Measurements from ENCODE around the gene TLNRD1.
"Not testable (repeated sequence)": the region's sequence is repeated elsewhere in the genome, so short reads cannot be mapped to it uniquely, and the experiment has no call there.

Gene TLNRD1

DNA sequence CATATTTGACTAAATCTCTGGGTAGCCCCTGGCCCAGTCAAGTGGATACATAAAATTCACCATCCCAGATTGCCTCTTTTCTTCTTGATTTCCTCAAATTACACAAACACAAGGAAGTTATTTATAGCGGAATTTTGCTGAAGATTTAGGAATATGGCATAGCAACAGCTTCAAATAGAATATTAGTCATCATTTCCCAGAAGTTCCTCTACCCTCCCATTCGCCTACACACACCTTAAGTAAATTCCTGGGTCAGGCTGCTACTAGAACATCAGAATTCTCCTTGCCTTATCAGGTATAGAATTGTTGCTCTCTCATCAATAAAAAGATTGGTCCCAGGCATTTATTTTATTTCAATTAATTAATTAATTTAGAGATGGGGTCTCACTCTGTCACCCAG, 42.7 kb upstream of the TLNRD1 start:
- ChIA-PET CTCF (interaction anchor here (0.7 kb wide), 1 partner anchor 133 kb away, joined by 7 read pairs; no protein-coding TSS in a partner anchor), POLR2A (ENCODE audit: low non-redundant PET) (no interaction called here)
- H3K27ac ChIP-seq: peak overlapping the region; percentile 62
- peak; percentile 55 for DNase-seq (ENCODE audit: low spot score)
- TF ChIP-seq, protein P1, sequence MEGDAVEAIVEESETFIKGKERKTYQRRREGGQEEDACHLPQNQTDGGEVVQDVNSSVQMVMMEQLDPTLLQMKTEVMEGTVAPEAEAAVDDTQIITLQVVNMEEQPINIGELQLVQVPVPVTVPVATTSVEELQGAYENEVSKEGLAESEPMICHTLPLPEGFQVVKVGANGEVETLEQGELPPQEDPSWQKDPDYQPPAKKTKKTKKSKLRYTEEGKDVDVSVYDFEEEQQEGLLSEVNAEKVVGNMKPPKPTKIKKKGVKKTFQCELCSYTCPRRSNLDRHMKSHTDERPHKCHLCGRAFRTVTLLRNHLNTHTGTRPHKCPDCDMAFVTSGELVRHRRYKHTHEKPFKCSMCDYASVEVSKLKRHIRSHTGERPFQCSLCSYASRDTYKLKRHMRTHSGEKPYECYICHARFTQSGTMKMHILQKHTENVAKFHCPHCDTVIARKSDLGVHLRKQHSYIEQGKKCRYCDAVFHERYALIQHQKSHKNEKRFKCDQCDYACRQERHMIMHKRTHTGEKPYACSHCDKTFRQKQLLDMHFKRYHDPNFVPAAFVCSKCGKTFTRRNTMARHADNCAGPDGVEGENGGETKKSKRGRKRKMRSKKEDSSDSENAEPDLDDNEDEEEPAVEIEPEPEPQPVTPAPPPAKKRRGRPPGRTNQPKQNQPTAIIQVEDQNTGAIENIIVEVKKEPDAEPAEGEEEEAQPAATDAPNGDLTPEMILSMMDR (conservative IDR thresholded peaks at IDR 0.05; ENCODE audit: low read depth): no peak

DNA sequence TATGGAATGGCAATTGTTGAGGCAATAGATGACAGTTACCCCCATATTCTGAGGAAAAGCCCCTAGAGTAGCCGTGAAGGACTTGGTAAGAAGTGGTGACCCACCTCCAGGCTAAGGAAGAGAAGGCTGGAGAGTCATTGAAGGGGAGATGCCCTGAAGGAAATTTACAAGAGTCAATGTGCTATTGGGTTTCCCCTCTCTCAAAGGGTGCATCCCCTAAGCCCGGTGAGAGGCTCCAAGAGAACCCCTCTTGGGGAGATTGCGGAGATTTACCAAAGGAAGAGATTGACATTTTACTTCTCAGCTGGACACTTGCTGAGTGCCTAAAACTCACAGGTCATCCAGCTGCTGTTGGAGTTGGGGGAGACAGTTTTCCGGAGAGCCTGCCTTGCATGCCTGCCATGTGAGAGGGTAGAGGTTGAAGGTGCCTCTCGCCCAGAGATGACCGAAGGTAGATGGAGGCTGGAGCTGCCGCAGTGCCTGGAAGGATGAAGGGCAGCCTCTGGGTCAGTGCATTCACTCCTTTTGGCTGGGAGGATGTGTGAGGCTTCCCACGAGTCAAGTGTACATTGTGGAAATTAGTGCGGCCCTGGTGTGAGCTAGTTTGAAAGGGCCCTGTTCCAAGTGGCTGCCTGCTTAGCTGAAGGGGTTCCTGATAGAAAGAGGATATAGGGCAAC, 41.8 kb upstream of the TLNRD1 start:
- TF ChIP-seq, protein P1 (conservative IDR thresholded peaks at IDR 0.05; ENCODE audit: low read depth): no peak
- POLR2A ChIA-PET (ENCODE audit: low non-redundant PET): no interaction called here
- CTCF ChIA-PET: interaction anchor here (1.2 to 1.3 kb wide), 2 partner anchors 180 to 391 kb away, joined by 3 to 9 read pairs; partner anchors contain the start of gene CEMIP
- H3K27ac ChIP-seq: no peak overlapping the region
- no peak for DNase-seq (ENCODE audit: low spot score)

DNA sequence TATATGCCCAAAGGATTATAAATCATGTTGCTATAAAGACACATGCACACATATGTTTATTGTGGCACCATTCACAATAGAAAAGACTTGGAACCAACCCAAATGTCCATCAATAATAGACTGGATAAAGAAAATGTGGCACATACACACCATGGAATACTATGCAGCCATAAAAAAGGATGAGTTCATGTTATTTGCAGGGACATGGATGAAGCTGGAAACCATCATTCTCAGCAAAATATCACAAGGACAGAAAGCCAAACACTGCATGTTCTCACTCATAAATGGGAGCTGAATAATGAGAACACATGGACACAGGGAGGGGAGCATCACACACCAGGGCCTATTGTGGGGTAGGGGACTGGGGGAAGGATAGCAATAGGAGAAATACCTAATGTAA, 35.3 kb upstream of the TLNRD1 start:
- POLR2A ChIA-PET (ENCODE audit: low non-redundant PET); CTCF ChIA-PET; H3K27ac ChIP-seq; DNase-seq (ENCODE audit: low spot score): not testable (repeated sequence)

DNA sequence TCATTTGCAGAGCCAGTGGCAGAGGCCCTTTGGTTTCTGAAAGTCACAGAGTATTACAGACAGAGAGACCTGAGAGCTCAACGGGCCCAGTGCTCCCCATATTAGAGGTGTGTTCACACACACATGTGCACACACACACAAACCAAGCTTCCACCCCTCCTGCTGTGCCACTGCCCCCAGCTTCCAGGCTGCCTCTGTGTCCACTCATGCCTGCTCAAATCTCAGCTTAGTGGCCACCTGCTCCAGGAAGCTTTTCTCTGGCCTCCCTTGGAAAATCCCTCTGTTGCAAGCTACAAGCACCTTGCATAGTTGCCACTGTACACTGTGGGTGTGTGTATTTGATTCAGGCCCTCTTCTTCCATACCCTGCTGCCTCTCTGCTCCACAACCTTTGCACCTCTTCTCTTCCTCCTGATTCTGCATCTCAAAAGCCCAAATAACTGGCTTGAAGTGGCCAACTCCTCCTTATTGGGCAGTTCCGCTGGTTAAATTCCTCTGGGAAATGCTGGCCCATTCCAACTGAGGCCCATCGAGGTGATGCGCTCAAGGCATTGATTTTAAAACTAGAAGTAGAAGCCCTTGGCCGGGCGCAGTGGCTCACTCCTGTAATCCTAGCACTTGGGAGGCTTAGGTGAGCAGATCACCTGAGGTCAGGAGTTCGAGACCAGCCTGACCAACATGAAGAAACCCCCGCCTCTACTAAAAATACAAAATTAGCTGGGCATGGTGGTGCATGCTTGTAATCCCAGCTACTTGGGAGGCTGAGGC, 34.1 kb upstream of the TLNRD1 start:
- ChIA-PET CTCF (interaction anchor here (0.5 to 2.1 kb wide), 4 partner anchors 57 to 400 kb away, joined by 3 to 11 read pairs (median 3); partner anchors contain the start of gene CEMIP), POLR2A (ENCODE audit: low non-redundant PET) (no interaction called here)
- no peak for DNase-seq (ENCODE audit: low spot score)
- TF ChIP-seq, protein P1 (conservative IDR thresholded peaks at IDR 0.05; ENCODE audit: low read depth): no peak
- peak overlapping the region; percentile 25; the same call in 1 of the 2 replicates for H3K27ac ChIP-seq

DNA sequence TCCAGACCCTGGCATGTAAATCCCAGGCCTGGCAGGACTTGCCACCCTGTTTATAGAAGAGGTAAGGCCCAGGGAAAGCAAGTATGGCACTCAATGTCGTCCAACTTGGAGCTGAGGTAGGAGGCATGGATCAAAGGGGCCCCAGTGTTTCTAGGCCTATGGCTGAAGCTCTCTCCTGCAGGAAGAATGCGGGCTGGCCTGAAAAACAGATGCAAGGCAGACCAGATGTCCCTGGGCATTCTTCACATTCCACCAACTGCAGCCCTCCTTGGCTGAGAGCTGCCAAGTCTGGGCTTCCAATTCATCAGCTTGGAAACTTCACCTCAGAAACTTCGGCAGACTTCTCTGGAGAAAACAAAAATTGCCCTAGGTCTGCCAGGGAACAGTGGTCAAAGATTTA, 33.3 kb upstream of the TLNRD1 start:
- no peak for DNase-seq (ENCODE audit: low spot score)
- H3K27ac ChIP-seq: peak overlapping the region; percentile 25; the same call in 1 of the 2 replicates
- ChIA-PET POLR2A (ENCODE audit: low non-redundant PET) (no interaction called here), CTCF (interaction anchor here (0.6 to 2.1 kb wide), 3 partner anchors 188 to 511 kb away, joined by 3 to 11 read pairs (median 4); partner anchors contain the start of gene CEMIP)
- TF ChIP-seq, protein P1 (conservative IDR thresholded peaks at IDR 0.05; ENCODE audit: low read depth): no peak

DNA sequence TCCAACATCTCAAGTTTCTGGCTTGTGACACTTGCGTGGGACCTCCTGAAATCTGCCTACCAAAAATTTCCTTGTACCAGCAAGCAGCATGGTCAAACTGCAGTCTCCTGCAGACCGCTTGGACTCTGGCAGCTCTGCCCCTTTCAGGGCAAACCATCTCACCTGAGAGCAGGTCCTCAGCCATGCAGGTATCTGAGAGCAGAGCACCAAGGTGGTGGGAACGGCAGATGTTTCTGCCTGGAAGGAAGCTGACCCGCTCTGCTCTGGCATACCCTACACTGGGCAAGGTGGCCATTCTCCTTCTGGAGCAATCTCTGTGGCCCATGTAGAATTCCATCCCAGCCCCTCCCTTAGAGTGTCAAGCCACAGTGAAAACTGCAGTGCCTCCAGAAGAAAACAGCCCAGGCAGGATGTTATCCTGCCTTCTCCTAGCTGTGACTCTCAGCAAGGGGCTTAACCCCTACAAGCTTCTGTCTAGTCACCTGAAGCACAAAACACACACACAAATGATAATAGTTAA, 32.7 kb upstream of the TLNRD1 start:
- no peak for DNase-seq (ENCODE audit: low spot score)
- H3K27ac ChIP-seq: peak overlapping the region; percentile 25; the same call in 1 of the 2 replicates
- ChIA-PET POLR2A (ENCODE audit: low non-redundant PET) (no interaction called here), CTCF (interaction anchor here (0.5 to 3.1 kb wide), 5 partner anchors 189 to 512 kb away, joined by 3 to 16 read pairs (median 5); partner anchors contain the start of gene CEMIP)
- TF ChIP-seq, protein P1 (conservative IDR thresholded peaks at IDR 0.05; ENCODE audit: low read depth): no peak

Measured in RWPE1 (cell line).